ENCODE results near the gene TRAPPC1.
A peak's percentile ranks its signal among the peaks of the same experiment; 100 is the strongest.

The TRAPPC1 gene, protein sequence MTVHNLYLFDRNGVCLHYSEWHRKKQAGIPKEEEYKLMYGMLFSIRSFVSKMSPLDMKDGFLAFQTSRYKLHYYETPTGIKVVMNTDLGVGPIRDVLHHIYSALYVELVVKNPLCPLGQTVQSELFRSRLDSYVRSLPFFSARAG

DNA sequence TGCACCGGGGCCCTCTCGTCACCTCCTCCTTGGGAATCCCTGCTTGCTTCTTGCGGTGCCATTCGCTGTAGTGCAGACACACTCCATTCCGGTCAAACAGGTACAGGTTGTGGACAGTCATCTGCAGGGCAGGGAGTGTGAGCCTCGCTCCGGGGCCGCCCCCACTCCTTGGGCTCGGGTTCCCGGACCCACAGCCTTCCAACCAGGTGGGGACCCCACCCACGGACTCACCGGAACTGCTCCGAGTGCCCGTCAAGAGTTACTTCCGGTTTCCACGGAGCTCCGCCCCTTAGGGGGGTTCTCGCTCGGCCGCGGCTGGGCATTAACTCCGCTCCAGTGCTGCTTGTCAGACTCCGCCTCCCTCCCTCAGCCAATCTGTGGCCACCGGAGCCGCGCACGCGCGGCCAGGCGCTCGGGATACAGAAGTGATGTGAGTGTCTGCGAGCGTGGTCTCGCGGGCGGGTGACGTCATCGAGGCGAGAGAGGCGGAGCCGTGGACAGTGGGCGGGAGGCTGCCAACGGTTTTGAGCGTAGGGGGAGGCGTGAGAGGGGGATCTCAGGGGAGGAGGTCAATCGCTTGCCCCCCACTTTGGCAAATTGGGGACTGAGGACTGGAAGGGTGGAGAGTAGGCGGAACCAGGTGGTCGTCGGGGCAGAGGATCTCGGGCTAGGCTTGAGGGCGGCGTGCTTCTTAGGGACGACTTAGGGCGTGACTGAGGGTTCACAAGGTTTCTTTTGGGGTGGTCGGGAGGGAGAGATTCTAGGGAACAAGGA, at the start of gene TRAPPC1, which contains the start of gene CNTROB:
Gene TRAPPC1, minus strand, starts transcription at position 238 of the 774 bp plus-strand sequence. Its CDS starts 117 bp downstream, at position 121.
Gene CNTROB, plus strand, starts transcription at position 498 of the 774 bp plus-strand sequence. CDS start 874 bp downstream, outside the sequence.
- Histone ChIP-seq H3K27me3 (ENCODE audit: control insufficient read depth, insufficient read depth, low read length) (peaks cover 13% of the 10 kb centered on the region), H3K9me3 (ENCODE audit: control insufficient read depth, insufficient read depth, low read length) (no peaks in the 10 kb centered on the region), H3K27ac (ENCODE audit: low read length) (no peak within 1 kb of the TSS), H3K4me1 (ENCODE audit: control insufficient read depth, insufficient read depth, low read length) (peaks cover 1% of the 10 kb centered on the region; the same call in 1 of the 2 replicates), H3K4me3 (ENCODE audit: low read length) (peak within 1 kb of the TSS; percentile 84), H3K36me3 (ENCODE audit: control insufficient read depth, insufficient read depth, low read length) (peaks cover 2% of the 10 kb centered on the region; the same call in 1 of the 2 replicates)
- peak; percentile 97 for DNase-seq (ENCODE audit: low read depth, low spot score)
- WGBS (ENCODE audit: insufficient coverage, insufficient read length): no CpG with 5 or more reads among the region's 55 CpGs

DNA sequence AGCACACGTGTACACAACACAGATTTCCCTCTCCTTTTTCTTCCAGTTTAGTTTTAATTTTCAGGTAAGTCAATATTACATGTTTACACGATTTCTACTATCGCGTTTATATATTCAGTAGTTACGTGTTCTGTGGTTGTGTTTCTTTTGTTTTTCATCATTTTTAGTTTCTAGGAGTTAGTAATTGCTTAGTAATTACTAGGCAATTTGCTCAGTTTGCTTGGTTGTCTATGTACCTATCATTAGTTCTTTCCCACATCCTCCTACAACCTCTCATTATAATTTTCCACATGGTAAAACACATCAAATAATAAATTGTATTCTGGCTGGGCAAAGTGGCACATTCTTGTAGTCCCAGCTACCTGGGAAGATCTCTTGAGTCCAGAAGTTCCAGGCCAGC, 46.1 kb upstream of the TRAPPC1 start:
- no CpG with 5 or more reads among the region's 5 CpGs for WGBS (ENCODE audit: insufficient coverage, insufficient read length)
- Histone ChIP-seq H3K4me1 (ENCODE audit: control insufficient read depth, insufficient read depth, low read length) (no peaks in the 10 kb centered on the region), H3K9me3 (ENCODE audit: control insufficient read depth, insufficient read depth, low read length) (peaks cover 2% of the 10 kb centered on the region; the same call in 1 of the 2 replicates), H3K27ac (ENCODE audit: low read length) (no peak overlapping the region), H3K36me3 (ENCODE audit: control insufficient read depth, insufficient read depth, low read length) (no peaks in the 10 kb centered on the region), H3K4me3 (ENCODE audit: low read length) (no peak overlapping the region), H3K27me3 (ENCODE audit: control insufficient read depth, insufficient read depth, low read length) (no peaks in the 10 kb centered on the region)
- DNase-seq (ENCODE audit: low read depth, low spot score): no peak

DNA sequence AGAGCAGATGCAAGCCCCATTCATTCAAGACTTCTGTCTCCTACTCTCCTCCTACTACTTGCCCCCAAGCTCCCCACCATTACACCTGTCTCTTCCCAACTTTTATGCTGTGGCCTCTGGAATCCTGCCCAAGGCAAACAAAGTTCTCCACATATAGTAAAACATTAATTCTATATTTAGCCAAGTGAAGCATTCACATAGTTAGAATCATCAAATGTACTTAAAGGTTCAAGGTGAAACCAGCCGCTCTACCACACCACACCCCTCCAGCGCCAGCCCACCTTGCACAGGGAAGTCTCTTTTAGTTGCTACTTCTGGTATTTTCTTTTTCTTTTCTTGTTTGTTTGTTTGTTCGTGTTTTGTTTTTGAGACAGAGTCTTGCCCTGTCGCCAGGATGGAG, 45.3 kb upstream of the TRAPPC1 start:
- no peak overlapping the region for H3K4me3 ChIP-seq (ENCODE audit: low read length)
- WGBS (ENCODE audit: insufficient coverage, insufficient read length): no CpG with 5 or more reads among the region's 4 CpGs
- H3K9me3 ChIP-seq (ENCODE audit: control insufficient read depth, insufficient read depth, low read length): peaks cover 2% of the 10 kb centered on the region; the same call in 1 of the 2 replicates
- H3K36me3 ChIP-seq (ENCODE audit: control insufficient read depth, insufficient read depth, low read length): no peaks in the 10 kb centered on the region
- H3K27ac ChIP-seq (ENCODE audit: low read length): no peak overlapping the region
- no peaks in the 10 kb centered on the region for H3K27me3 ChIP-seq (ENCODE audit: control insufficient read depth, insufficient read depth, low read length)
- H3K4me1 ChIP-seq (ENCODE audit: control insufficient read depth, insufficient read depth, low read length): no peaks in the 10 kb centered on the region
- no peak for DNase-seq (ENCODE audit: low read depth, low spot score)

DNA sequence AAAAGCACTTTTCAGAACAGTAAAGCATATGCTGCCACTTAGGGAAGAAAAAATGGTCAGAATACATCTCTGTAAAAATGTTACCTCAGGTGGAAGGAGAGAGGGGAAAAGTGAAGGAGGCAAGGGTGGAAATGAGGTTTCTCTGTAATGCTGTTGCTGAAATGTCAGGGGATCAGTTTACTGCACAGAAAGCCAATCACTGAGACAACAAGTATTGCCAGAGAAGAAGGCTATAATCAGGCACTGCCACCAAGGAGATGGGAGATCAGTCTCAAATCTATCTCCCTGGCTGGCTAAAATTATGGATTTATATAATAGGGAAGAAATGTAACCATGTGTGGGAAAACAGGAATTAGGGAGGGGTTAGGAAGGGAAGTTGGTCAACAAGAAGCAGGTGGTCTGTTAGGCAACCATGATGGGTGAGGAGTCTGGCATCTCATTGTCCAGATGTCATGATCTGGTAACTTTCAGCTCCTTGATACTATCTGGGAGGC, 42.9 kb upstream of the TRAPPC1 start:
- DNase-seq (ENCODE audit: low read depth, low spot score): no peak
- H3K4me1 ChIP-seq (ENCODE audit: control insufficient read depth, insufficient read depth, low read length): no peaks in the 10 kb centered on the region
- no peak overlapping the region for H3K4me3 ChIP-seq (ENCODE audit: low read length)
- no peaks in the 10 kb centered on the region for H3K36me3 ChIP-seq (ENCODE audit: control insufficient read depth, insufficient read depth, low read length)
- H3K27me3 ChIP-seq (ENCODE audit: control insufficient read depth, insufficient read depth, low read length): 0 out of 2 replicates have a peak, but pooled peaks cover 1% of the 10 kb centered on the region
- H3K9me3 ChIP-seq (ENCODE audit: control insufficient read depth, insufficient read depth, low read length): peaks cover 2% of the 10 kb centered on the region; the same call in 1 of the 2 replicates
- no peak overlapping the region for H3K27ac ChIP-seq (ENCODE audit: low read length)

DNA sequence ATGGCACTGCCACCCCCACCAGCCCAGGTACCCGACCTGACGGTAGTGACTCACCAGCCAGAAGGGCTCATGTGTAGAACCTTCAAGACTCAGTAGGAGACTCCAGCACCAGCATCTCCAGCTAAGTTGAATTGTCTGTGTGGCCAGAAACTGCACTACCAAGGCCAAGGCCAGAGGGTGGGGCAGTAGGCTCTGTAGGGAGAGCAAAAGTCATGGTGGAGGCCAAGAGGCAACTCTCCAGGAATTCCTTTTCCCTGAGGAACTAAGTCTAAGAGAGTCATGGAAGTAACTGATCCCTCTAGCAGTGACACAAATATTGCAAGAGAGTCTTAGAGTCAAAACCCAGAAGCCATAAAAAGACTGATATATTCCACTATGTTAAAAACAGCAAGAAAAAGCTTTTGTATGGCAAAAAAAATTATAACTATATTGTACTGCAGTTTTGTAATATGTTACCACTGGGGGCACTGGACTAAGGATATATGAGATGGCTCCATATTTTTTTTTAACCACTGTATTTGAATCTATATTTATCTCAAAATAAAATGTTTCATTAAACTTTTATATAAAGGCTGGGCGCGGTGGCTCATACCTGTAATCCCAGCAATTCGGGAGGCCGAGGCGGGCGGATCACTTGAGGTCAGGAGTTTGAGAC, 40.5 kb upstream of the TRAPPC1 start:
- H3K36me3 ChIP-seq (ENCODE audit: control insufficient read depth, insufficient read depth, low read length): no peaks in the 10 kb centered on the region
- H3K9me3 ChIP-seq (ENCODE audit: control insufficient read depth, insufficient read depth, low read length): peaks cover 2% of the 10 kb centered on the region; the same call in 1 of the 2 replicates
- DNase-seq (ENCODE audit: low read depth, low spot score): no peak
- H3K4me1 ChIP-seq (ENCODE audit: control insufficient read depth, insufficient read depth, low read length): no peaks in the 10 kb centered on the region
- 0 out of 2 replicates have a peak, but pooled peaks cover 1% of the 10 kb centered on the region for H3K27me3 ChIP-seq (ENCODE audit: control insufficient read depth, insufficient read depth, low read length)
- WGBS (ENCODE audit: insufficient coverage, insufficient read length): no CpG with 5 or more reads among the region's 8 CpGs
- no peak overlapping the region for H3K27ac ChIP-seq (ENCODE audit: low read length)
- H3K4me3 ChIP-seq (ENCODE audit: low read length): no peak overlapping the region

DNA sequence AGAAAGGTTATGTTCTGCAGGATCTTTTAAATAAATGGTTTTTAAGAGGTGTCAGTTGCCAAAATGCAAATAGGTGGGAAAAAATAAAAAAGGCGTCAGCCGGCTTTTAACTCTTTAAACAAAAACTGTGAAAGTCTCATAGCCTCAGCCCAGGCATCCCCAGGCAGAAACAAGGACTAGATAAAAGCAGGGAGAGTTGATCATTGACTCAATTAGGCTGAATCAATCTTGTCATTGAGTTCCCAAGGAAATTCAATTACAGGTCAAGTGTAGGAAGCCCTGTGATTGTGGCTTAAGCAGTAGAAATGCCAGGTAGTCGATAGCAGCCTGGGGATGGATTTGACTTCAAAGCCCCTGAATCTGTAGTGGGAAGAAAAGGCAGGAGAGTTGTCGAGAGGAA, 39.9 kb upstream of the TRAPPC1 start:
- no peaks in the 10 kb centered on the region for H3K36me3 ChIP-seq (ENCODE audit: control insufficient read depth, insufficient read depth, low read length)
- H3K9me3 ChIP-seq (ENCODE audit: control insufficient read depth, insufficient read depth, low read length): peaks cover 2% of the 10 kb centered on the region; the same call in 1 of the 2 replicates
- H3K27me3 ChIP-seq (ENCODE audit: control insufficient read depth, insufficient read depth, low read length): 0 out of 2 replicates have a peak, but pooled peaks cover 1% of the 10 kb centered on the region
- H3K27ac ChIP-seq (ENCODE audit: low read length): no peak overlapping the region
- no peak overlapping the region for H3K4me3 ChIP-seq (ENCODE audit: low read length)
- no peak for DNase-seq (ENCODE audit: low read depth, low spot score)
- no peaks in the 10 kb centered on the region for H3K4me1 ChIP-seq (ENCODE audit: control insufficient read depth, insufficient read depth, low read length)
- no CpG with 5 or more reads among the region's 4 CpGs for WGBS (ENCODE audit: insufficient coverage, insufficient read length)

DNA sequence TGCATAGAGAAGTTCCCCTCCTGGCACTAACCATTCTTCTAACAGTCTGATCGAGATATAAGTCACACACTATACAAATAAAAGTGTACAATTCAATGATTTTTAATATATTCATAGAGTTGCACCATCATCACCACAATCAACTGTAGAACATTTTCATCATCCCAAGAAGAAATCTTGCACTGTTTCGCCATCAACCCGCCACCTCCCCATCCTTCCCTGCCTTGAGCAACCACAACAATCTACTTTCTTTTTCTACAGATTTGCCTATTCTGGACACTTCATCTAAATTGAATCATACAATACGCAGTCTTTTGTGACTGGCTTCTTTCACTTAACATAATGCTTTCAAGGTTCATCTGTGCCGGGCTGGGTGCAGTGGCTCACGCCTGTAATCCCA, 37.7 kb upstream of the TRAPPC1 start:
- Histone ChIP-seq H3K27me3 (ENCODE audit: control insufficient read depth, insufficient read depth, low read length) (0 out of 2 replicates have a peak, but pooled peaks cover 1% of the 10 kb centered on the region), H3K36me3 (ENCODE audit: control insufficient read depth, insufficient read depth, low read length) (no peaks in the 10 kb centered on the region), H3K27ac (ENCODE audit: low read length) (no peak overlapping the region), H3K9me3 (ENCODE audit: control insufficient read depth, insufficient read depth, low read length) (no peaks in the 10 kb centered on the region), H3K4me1 (ENCODE audit: control insufficient read depth, insufficient read depth, low read length) (no peaks in the 10 kb centered on the region), H3K4me3 (ENCODE audit: low read length) (no peak overlapping the region)
- WGBS (ENCODE audit: insufficient coverage, insufficient read length): no CpG with 5 or more reads among the region's 6 CpGs
- no peak for DNase-seq (ENCODE audit: low read depth, low spot score)

DNA sequence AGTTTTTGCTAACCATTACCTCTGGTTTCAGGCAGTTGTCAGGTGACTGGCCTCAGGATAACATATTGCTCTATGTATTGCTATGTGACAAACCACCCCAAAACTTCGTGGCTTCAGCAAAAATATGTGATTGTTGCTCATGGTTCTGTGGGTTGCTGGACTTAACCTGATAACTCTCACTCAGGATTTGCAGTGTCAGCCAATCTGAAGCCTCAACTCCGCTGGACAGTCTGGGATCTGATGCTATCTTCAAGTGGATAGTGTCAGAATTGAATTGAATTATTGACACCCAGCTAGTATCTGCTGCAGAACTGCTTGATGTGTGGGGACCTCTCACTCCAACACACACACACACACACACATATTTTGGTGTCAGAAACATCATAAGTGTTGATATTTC, 36.0 kb upstream of the TRAPPC1 start:
- Histone ChIP-seq H3K27ac (ENCODE audit: low read length) (no peak overlapping the region), H3K9me3 (ENCODE audit: control insufficient read depth, insufficient read depth, low read length) (no peaks in the 10 kb centered on the region), H3K27me3 (ENCODE audit: control insufficient read depth, insufficient read depth, low read length) (0 out of 2 replicates have a peak, but pooled peaks cover 1% of the 10 kb centered on the region), H3K36me3 (ENCODE audit: control insufficient read depth, insufficient read depth, low read length) (no peaks in the 10 kb centered on the region), H3K4me3 (ENCODE audit: low read length) (no peak overlapping the region), H3K4me1 (ENCODE audit: control insufficient read depth, insufficient read depth, low read length) (no peaks in the 10 kb centered on the region)
- DNase-seq (ENCODE audit: low read depth, low spot score): no peak
- WGBS (ENCODE audit: insufficient coverage, insufficient read length): no CpG with 5 or more reads among the region's 2 CpGs

DNA sequence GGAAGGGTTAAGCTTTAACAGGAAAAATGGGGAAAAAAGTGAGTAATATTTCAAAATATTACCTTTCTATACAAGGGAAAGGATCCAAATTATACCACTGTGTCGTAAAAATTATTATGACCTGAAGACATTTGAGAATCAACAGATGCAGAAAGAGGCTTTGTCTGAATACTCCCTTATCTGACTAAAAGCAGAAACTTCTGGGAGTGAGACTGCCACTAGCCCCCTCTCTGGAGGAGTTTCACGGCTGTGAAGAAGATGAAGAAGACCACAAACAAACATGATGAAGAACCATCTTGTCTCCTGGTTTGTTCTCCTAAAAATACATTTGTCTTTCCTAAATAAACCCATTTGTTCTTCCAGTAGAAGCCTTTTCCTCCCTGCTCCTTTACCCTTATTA, 29.7 kb upstream of the TRAPPC1 start:
- no peaks in the 10 kb centered on the region for H3K27me3 ChIP-seq (ENCODE audit: control insufficient read depth, insufficient read depth, low read length)
- H3K27ac ChIP-seq (ENCODE audit: low read length): no peak overlapping the region
- H3K36me3 ChIP-seq (ENCODE audit: control insufficient read depth, insufficient read depth, low read length): no peaks in the 10 kb centered on the region
- no peaks in the 10 kb centered on the region for H3K9me3 ChIP-seq (ENCODE audit: control insufficient read depth, insufficient read depth, low read length)
- no CpG with 5 or more reads among the region's 2 CpGs for WGBS (ENCODE audit: insufficient coverage, insufficient read length)
- H3K4me3 ChIP-seq (ENCODE audit: low read length): no peak overlapping the region
- H3K4me1 ChIP-seq (ENCODE audit: control insufficient read depth, insufficient read depth, low read length): no peaks in the 10 kb centered on the region
- DNase-seq (ENCODE audit: low read depth, low spot score): no peak

DNA sequence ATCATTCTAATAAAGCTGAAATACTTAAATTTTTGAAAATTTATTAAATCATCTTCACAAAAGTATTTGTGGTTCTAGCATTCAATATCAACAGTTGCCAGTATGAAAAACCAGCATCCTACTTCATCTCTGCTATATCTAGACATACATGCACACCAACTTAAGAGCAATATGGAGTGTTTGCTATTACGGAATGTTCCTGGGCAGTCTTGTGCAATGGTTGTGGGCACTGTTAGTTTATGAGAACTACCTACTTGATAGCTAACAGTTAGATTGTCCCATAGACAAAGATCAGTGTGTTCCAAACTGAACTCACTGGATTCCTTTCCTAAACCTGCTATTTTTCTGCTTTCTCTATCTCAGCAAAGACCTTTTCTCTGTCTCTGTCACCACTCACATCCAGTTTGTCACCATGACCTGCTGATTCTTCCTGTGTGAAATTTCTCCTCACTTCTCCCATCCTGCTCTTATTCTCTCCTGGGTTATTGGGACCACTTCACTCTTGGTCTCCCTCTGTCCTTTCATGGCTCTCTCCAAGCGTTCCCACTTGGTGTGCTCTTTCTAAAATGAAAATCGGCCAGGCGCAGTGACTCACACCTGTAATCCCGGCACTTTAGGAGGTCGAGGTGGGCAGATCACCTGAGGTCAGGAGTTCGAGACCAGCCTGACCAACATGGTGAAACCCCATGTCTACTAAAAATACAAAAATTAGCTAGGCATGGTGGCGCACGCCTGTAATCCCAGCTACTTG, 27.9 kb upstream of the TRAPPC1 start:
- Histone ChIP-seq H3K27me3 (ENCODE audit: control insufficient read depth, insufficient read depth, low read length) (no peaks in the 10 kb centered on the region), H3K4me1 (ENCODE audit: control insufficient read depth, insufficient read depth, low read length) (no peaks in the 10 kb centered on the region), H3K4me3 (ENCODE audit: low read length) (no peak overlapping the region), H3K36me3 (ENCODE audit: control insufficient read depth, insufficient read depth, low read length) (no peaks in the 10 kb centered on the region), H3K9me3 (ENCODE audit: control insufficient read depth, insufficient read depth, low read length) (no peaks in the 10 kb centered on the region), H3K27ac (ENCODE audit: low read length) (no peak overlapping the region)
- WGBS (ENCODE audit: insufficient coverage, insufficient read length): no CpG with 5 or more reads among the region's 9 CpGs
- no peak for DNase-seq (ENCODE audit: low read depth, low spot score)
